Esophagus (tissue), 2 donors: Measurements from ENCODE around the gene MEIG1. TPM values are rescaled to one million over a fixed set of nuclear protein-coding genes. Genes with fewer than 3 reads are reported as not detected.
"Not testable (repeated sequence)": the region's sequence is repeated elsewhere in the genome, so short reads cannot be mapped to it uniquely, and the experiment has no call there.

Experiments
- H3K27ac ChIP-seq, 2 donors: one replicate each; pipeline ENCODE4 v1.5.1; 2013; ENCODE audit warnings: low read depth in 2 of 2, mild to moderate bottlenecking in 2 of 2, inconsistent platforms in 1 of 2, low read length in 1 of 2, moderate library complexity in 1 of 2
- H3K27me3 ChIP-seq, 2 donors: one replicate each; pipeline ENCODE4 v1.6.1; 2013; ENCODE audit warnings: low read length in 2 of 2, control low read depth in 1 of 2, mild to moderate bottlenecking in 1 of 2; ENCODE audit not compliant: insufficient read depth in 2 of 2, control insufficient read depth in 1 of 2
- H3K36me3 ChIP-seq, 2 donors: one replicate each; pipeline ENCODE4 v1.6.1; 2013; ENCODE audit warnings: low read length in 1 of 2; ENCODE audit not compliant: control insufficient read depth in 2 of 2, insufficient read depth in 2 of 2
- H3K4me1 ChIP-seq, 2 donors: one replicate each; pipeline ENCODE4 v1.6.1; 2013; ENCODE audit warnings: low read length in 1 of 2; ENCODE audit not compliant: control insufficient read depth in 2 of 2, insufficient read depth in 2 of 2
- H3K4me3 ChIP-seq, 2 donors: one replicate each; pipeline ENCODE4 v1.5.1; 2013; ENCODE audit warnings: low read length in 2 of 2, mild to moderate bottlenecking in 2 of 2, low read depth in 1 of 2, moderate library complexity in 1 of 2
- H3K9me3 ChIP-seq, 2 donors: one replicate each; pipeline ENCODE4 v1.6.1; 2013; ENCODE audit warnings: mild to moderate bottlenecking in 2 of 2, low read depth in 1 of 2, low read length in 1 of 2, moderate library complexity in 1 of 2; ENCODE audit not compliant: control insufficient read depth in 2 of 2, insufficient read depth in 1 of 2
- WGBS, 2 donors: extraction: QIAGEN DNeasy Blood & Tissue Kit; methylation state at CpG; one replicate each; pipeline ENCODE4 v1.1.7; 2013; 5-methylcytosine and 5-hydroxymethylcytosine counted together
- polyA plus RNA-seq, 2 donors: library from polyadenylated mRNA; stranded (reverse); fragments of 200-250 nt; gene quantifications; one replicate each; pipeline ENCODE4 v1.2.3, GENCODE V29; 2013
- donor health status: healthy with polysubstance abuse.
- donor health status: Bipolar disorder and iron deficiency.

MEIG1 gene
- polyA plus RNA-seq, 2 donors: 0.16 TPM; not detected in 1

GRCh38 chr10:14926722-14927416 lies 32.3 kb upstream of the MEIG1 start:
- H3K27me3 ChIP-seq: no peaks in the 10 kb centered on the region
- WGBS, 2 donors: 92 to 93% methylated on average over 13 of the region's 13 CpGs
- H3K36me3 ChIP-seq: peaks cover 12 to 22% of the 10 kb centered on the region in 2 donors
- H3K4me1 ChIP-seq: no peaks in the 10 kb centered on the region
- H3K4me3 ChIP-seq: no peak overlapping the region
- H3K9me3 ChIP-seq: no peaks in the 10 kb centered on the region
- peak overlapping the region in 1 of 2 donors; percentile 10 for H3K27ac ChIP-seq

- no peak overlapping the region for H3K4me3 ChIP-seq
- no peaks in the 10 kb centered on the region for H3K4me1 ChIP-seq
- no peaks in the 10 kb centered on the region for H3K9me3 ChIP-seq
- peaks cover 12 to 21% of the 10 kb centered on the region in 2 donors for H3K36me3 ChIP-seq
- no peaks in the 10 kb centered on the region for H3K27me3 ChIP-seq
- 94% methylated on average over 10 of the region's 10 CpGs for WGBS, 2 donors
- no peak overlapping the region for H3K27ac ChIP-seq
Measured at GRCh38 chr10:14930610-14931009, 28.6 kb upstream of the MEIG1 start.

- WGBS, 2 donors: 94 to 96% methylated on average over 2 of the region's 2 CpGs
- no peaks in the 10 kb centered on the region for H3K9me3 ChIP-seq
- peaks cover 4 to 13% of the 10 kb centered on the region in 2 donors for H3K36me3 ChIP-seq
- H3K4me1 ChIP-seq: no peaks in the 10 kb centered on the region
- no peaks in the 10 kb centered on the region for H3K27me3 ChIP-seq
- no peak overlapping the region for H3K27ac ChIP-seq
- no peak overlapping the region for H3K4me3 ChIP-seq
Measured at GRCh38 chr10:14936584-14936983, 22.6 kb upstream of the MEIG1 start.

- H3K36me3 ChIP-seq: peaks cover 4 to 15% of the 10 kb centered on the region in 2 donors
- not testable (repeated sequence) for H3K9me3 ChIP-seq, H3K27me3 ChIP-seq, H3K4me3 ChIP-seq, H3K4me1 ChIP-seq, H3K27ac ChIP-seq
- 60 to 77% methylated on average over 2 to 4 of the region's 5 CpGs for WGBS, 2 donors
Measured at GRCh38 chr10:14938971-14939370, 20.2 kb upstream of the MEIG1 start.

GRCh38 chr10:14942147-14942949 lies 16.8 kb upstream of the MEIG1 start:
- H3K4me1 ChIP-seq, H3K9me3 ChIP-seq, H3K4me3 ChIP-seq, H3K27me3 ChIP-seq: not testable (repeated sequence)
- WGBS, 2 donors: 65 to 74% methylated on average over 17 of the region's 17 CpGs
- H3K27ac ChIP-seq: peak overlapping the region; percentile 33 to 79
- peaks cover 0 to 13% of the 10 kb centered on the region in 2 donors for H3K36me3 ChIP-seq

GRCh38 chr10:14942950-14943338 lies 16.2 kb upstream of the MEIG1 start:
- WGBS, 2 donors: 69 to 85% methylated on average over 7 of the region's 7 CpGs
- not testable (repeated sequence) for H3K4me1 ChIP-seq, H3K9me3 ChIP-seq, H3K4me3 ChIP-seq, H3K27me3 ChIP-seq
- H3K36me3 ChIP-seq: peaks cover 0 to 14% of the 10 kb centered on the region in 2 donors
- peak overlapping the region; percentile 33 to 79 for H3K27ac ChIP-seq

- no peaks in the 10 kb centered on the region for H3K27me3 ChIP-seq
- H3K36me3 ChIP-seq: peaks cover 0 to 14% of the 10 kb centered on the region in 2 donors
- H3K4me1 ChIP-seq: peaks cover 0 to 7% of the 10 kb centered on the region in 2 donors
- peak overlapping the region in 1 of 2 donors; percentile 50 for H3K27ac ChIP-seq
- 86 to 88% methylated on average over 5 of the region's 5 CpGs for WGBS, 2 donors
- no peak overlapping the region for H3K4me3 ChIP-seq
- no peaks in the 10 kb centered on the region for H3K9me3 ChIP-seq
Measured at GRCh38 chr10:14945108-14945507, 14.1 kb upstream of the MEIG1 start.

GRCh38 chr10:14947268-14947667 lies 11.9 kb upstream of the MEIG1 start:
- H3K4me1 ChIP-seq: peaks cover 2 to 6% of the 10 kb centered on the region in 2 donors
- no peak overlapping the region for H3K27ac ChIP-seq
- peaks cover 0 to 10% of the 10 kb centered on the region in 2 donors for H3K36me3 ChIP-seq
- WGBS, 2 donors: 97% methylated on average over 1 of the region's 1 CpG
- no peak overlapping the region for H3K4me3 ChIP-seq
- no peaks in the 10 kb centered on the region for H3K9me3 ChIP-seq
- H3K27me3 ChIP-seq: no peaks in the 10 kb centered on the region

GRCh38 chr10:14949291-14949690 lies 9.9 kb upstream of the MEIG1 start:
- 81 to 85% methylated on average over 5 of the region's 5 CpGs for WGBS, 2 donors
- Histone ChIP-seq H3K27ac (peak overlapping the region in 1 of 2 donors; percentile 24), H3K27me3 (no peaks in the 10 kb centered on the region), H3K36me3 (peaks cover 0 to 7% of the 10 kb centered on the region in 2 donors), H3K4me1 (peaks cover 0 to 2% of the 10 kb centered on the region in 2 donors), H3K9me3 (no peaks in the 10 kb centered on the region), H3K4me3 (no peak overlapping the region)
